Inflammatory macrophage treated with lipopolysaccharide for 4 hours (primary cell): ENCODE results near the gene MAGI1.

Source experiments
- DNase-seq: peaks from one replicate; pipeline ENCODE4 v3.0.0-alpha.2; 2020

MAGI1 gene

GRCh38 chr3:65334045-65334665 lies 704.6 kb downstream of the MAGI1 start:
- no peak for DNase-seq

GRCh38 chr3:65331730-65332129 lies 707.0 kb downstream of the MAGI1 start:
- no peak for DNase-seq

GRCh38 chr3:65330072-65330471 lies 708.6 kb downstream of the MAGI1 start:
- no peak for DNase-seq

DNA sequence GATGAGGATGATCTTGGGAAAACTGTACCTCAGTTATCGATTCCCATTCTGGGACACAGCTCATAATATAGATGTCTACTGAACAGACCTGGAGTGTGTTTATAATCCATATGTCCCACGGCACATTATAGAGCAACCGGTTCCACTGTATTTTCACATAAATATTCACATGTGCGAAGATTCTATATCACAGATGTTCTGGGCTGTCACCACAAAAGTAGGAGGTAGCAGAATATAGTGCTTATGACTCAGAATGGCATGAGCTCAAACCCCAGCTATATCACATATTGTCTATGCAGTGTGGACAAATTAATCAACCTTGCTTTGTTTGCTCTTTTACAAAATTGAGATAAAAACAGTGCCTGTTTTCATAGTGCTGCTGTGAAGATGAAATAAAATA lies 710.6 kb downstream of the MAGI1 start:
- DNase-seq, result no peak

GRCh38 chr3:65326574-65326973 lies 712.1 kb downstream of the MAGI1 start:
- DNase-seq, result no peak

GRCh38 chr3:65322910-65323309 lies 715.8 kb downstream of the MAGI1 start:
- DNase-seq, result no peak

- no peak for DNase-seq
Observed at GRCh38 chr3:65318231-65318630, 720.5 kb downstream of the MAGI1 start.

- DNase-seq, result no peak
Observed at GRCh38 chr3:65314916-65315315, 723.8 kb downstream of the MAGI1 start.

GRCh38 chr3:65314269-65314668 lies 724.4 kb downstream of the MAGI1 start:
- no peak for DNase-seq

DNA sequence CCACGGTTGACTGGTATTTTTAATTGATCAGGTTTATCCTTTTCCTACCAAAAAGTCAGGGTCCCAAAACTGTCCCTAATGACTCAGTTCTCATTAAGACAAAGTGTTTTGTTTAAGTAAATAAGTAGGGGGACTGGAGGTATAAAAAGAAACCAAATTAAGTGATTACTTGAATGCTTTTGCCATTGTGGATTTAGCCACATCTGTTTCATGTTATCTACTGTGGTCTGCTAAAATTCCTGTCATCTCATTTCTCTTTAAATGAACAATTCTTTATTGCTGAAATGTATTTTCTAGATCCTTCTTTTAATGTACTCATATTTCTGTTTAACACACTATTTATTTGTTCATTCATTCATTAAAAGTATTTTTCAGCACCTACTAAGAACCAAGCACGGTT lies 725.1 kb downstream of the MAGI1 start:
- DNase-seq, result no peak

GRCh38 chr3:65305836-65306235 lies 732.9 kb downstream of the MAGI1 start:
- DNase-seq, result no peak
